Limb (tissue), 2 donors: ENCODE measurements around the gene HIC1.
A peak's percentile ranks its signal among the peaks of the same experiment; 100 is the strongest.

Experiments used
- DNase-seq, 2 donors: peaks; one replicate each; pipeline ENCODE4 v3.0.0-alpha.2; 2016; ENCODE audit errors: extremely low spot score in 2 of 2

HIC1 gene

GRCh38 chr17:2025622-2026309, 29.1 kb upstream of the HIC1 start:
- DNase-seq, result peak; percentile 57 to 82

GRCh38 chr17:2027528-2028233, 27.2 kb upstream of the HIC1 start:
- no peak for DNase-seq

GRCh38 chr17:2028234-2028614, 26.7 kb upstream of the HIC1 start:
- DNase-seq, result no peak

GRCh38 chr17:2028737-2029136, 26.2 kb upstream of the HIC1 start:
- no peak for DNase-seq

GRCh38 chr17:2029911-2030778, 24.8 kb upstream of the HIC1 start, which contains the start of gene DPH1:
DPH1 (plus strand) TSS chr17:2030153; CDS start chr17:2030170, 17 bp downstream.
- peak; percentile 85 to 90 for DNase-seq

GRCh38 chr17:2030779-2031163, 24.1 kb upstream of the HIC1 start:
- no peak for DNase-seq

- no peak for DNase-seq
Measured at GRCh38 chr17:2033153-2033552, 21.8 kb upstream of the HIC1 start.

- DNase-seq, result no peak
Measured at GRCh38 chr17:2034157-2034556, 20.7 kb upstream of the HIC1 start.

GRCh38 chr17:2034806-2035540, 19.9 kb upstream of the HIC1 start:
- DNase-seq, result no peak

GRCh38 chr17:2035541-2036488, 19.1 kb upstream of the HIC1 start:
- DNase-seq, result no peak

- no peak for DNase-seq
Measured at GRCh38 chr17:2037155-2037554, 17.7 kb upstream of the HIC1 start.

- DNase-seq, result no peak
Measured at GRCh38 chr17:2040219-2040827, 14.6 kb upstream of the HIC1 start.

- no peak for DNase-seq
Measured at GRCh38 chr17:2040942-2041560, 13.9 kb upstream of the HIC1 start.

GRCh38 chr17:2041561-2042389, 13.1 kb upstream of the HIC1 start, which contains the start of gene OVCA2:
OVCA2 (plus strand) TSS chr17:2042022; CDS start chr17:2042048, 26 bp downstream.
- DNase-seq, result peak; percentile 96 to 98

GRCh38 chr17:2042390-2042847, 12.5 kb upstream of the HIC1 start:
- no peak for DNase-seq

- no peak for DNase-seq
Measured at GRCh38 chr17:2042933-2043332, 12.0 kb upstream of the HIC1 start.

- DNase-seq, result no peak
Measured at GRCh38 chr17:2043785-2044184, 11.1 kb upstream of the HIC1 start.

GRCh38 chr17:2044263-2044894, 10.5 kb upstream of the HIC1 start:
- no peak for DNase-seq
